NCI-H748 (cell line): ENCODE measurements around the gene ENAH.

Source experiments
- DNase-seq: peaks from one replicate; lab custom pipeline; 2025; ENCODE audit not compliant: unreplicated experiment; lab: John Stamatoyannopoulos, UW

Gene ENAH

GRCh38 chr1:225441314-225442122 lies 211.4 kb downstream of the ENAH start:
- no peak for DNase-seq

- no peak for DNase-seq
Observed at GRCh38 chr1:225440380-225441221, 212.3 kb downstream of the ENAH start.

- no peak for DNase-seq
Observed at GRCh38 chr1:225437710-225438437, 215.0 kb downstream of the ENAH start.
